Measurements from ENCODE around the gene EPB41L5. TPM values are rescaled to one million over a fixed set of nuclear protein-coding genes. Genes with fewer than 3 reads are reported as not detected.
A peak's percentile ranks its signal among the peaks of the same experiment; 100 is the strongest.

EPB41L5 gene
- total RNA-seq, 1 experiment from 2014 or later: 34.9 TPM

DNA sequence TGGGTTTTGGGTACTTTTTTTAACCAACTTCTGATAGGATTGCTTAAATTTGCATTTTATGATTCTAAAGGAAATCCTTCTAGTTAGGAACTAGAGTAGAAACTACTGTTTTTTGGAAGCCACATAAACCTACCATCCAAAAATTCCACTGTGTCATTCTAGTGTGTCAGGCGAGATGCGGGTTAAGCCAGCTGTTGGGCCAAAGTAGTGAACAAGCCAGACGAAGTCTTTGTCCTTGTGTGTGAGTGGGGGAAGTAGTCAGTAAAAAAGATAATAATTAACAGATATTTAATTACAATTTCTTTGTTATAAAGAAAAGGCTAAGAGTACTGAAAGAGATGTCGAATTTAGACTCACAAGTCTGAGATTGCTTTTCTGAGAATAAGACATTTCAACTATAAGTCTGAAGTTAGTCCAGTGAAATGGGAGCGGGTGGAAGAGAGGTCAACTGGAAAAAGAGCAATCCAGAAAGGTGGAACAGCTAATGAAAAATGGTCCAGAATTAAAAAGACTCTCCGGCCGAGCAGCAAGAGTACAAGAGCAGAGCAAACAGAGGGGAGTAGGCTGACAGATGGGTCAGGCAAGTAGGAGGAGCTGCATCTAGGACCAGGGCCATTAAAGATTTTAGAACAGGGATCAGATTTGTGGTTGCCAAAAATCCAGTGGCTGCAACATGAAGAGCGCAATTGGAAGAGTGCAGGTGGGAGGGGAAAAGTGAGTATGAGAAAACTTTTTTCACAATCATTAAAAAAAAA is 1.5 kb downstream of the EPB41L5 start:
- peaks cover 17% of the 10 kb centered on the region for H3K27me3 Mint-ChIP-seq (ENCODE audit: low read depth)
- TF ChIP-seq, protein P1, sequence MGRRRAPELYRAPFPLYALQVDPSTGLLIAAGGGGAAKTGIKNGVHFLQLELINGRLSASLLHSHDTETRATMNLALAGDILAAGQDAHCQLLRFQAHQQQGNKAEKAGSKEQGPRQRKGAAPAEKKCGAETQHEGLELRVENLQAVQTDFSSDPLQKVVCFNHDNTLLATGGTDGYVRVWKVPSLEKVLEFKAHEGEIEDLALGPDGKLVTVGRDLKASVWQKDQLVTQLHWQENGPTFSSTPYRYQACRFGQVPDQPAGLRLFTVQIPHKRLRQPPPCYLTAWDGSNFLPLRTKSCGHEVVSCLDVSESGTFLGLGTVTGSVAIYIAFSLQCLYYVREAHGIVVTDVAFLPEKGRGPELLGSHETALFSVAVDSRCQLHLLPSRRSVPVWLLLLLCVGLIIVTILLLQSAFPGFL (CRISPR knock-in tag; IDR thresholded peaks at IDR 0.05; ENCODE audit: borderline replicate concordance): no peak
- TF ChIP-seq FOXJ3 (CRISPR knock-in tag; IDR thresholded peaks at IDR 0.05; ENCODE audit: borderline replicate concordance): no peak
- no peak for TF ChIP-seq GABPB1 (CRISPR knock-in tag; IDR thresholded peaks at IDR 0.05)
- TF ChIP-seq E2F5 (CRISPR knock-in tag; IDR thresholded peaks at IDR 0.05): no peak
- TF ChIP-seq ZNF138 (CRISPR knock-in tag; conservative IDR thresholded peaks at IDR 0.05): no peak
- TF ChIP-seq PRRX2 (CRISPR knock-in tag; IDR thresholded peaks at IDR 0.05): no peak
- TF ChIP-seq ESRRA (CRISPR knock-in tag; IDR thresholded peaks at IDR 0.05; ENCODE audit: borderline replicate concordance): no peak
- TF ChIP-seq FOXK1 (CRISPR knock-in tag; IDR thresholded peaks at IDR 0.05): no peak
- TF ChIP-seq KAT7 (CRISPR knock-in tag; IDR thresholded peaks at IDR 0.05; ENCODE audit: borderline replicate concordance): no peak
- no peak for TF ChIP-seq CREM (CRISPR knock-in tag; IDR thresholded peaks at IDR 0.05)
- TF ChIP-seq ZNF281 (CRISPR knock-in tag; IDR thresholded peaks at IDR 0.05): no peak
- no peak for TF ChIP-seq ZNF671 (CRISPR knock-in tag; IDR thresholded peaks at IDR 0.05)
- no peak for TF ChIP-seq NR1H2 (CRISPR knock-in tag; IDR thresholded peaks at IDR 0.05)
- TF ChIP-seq, protein P2, sequence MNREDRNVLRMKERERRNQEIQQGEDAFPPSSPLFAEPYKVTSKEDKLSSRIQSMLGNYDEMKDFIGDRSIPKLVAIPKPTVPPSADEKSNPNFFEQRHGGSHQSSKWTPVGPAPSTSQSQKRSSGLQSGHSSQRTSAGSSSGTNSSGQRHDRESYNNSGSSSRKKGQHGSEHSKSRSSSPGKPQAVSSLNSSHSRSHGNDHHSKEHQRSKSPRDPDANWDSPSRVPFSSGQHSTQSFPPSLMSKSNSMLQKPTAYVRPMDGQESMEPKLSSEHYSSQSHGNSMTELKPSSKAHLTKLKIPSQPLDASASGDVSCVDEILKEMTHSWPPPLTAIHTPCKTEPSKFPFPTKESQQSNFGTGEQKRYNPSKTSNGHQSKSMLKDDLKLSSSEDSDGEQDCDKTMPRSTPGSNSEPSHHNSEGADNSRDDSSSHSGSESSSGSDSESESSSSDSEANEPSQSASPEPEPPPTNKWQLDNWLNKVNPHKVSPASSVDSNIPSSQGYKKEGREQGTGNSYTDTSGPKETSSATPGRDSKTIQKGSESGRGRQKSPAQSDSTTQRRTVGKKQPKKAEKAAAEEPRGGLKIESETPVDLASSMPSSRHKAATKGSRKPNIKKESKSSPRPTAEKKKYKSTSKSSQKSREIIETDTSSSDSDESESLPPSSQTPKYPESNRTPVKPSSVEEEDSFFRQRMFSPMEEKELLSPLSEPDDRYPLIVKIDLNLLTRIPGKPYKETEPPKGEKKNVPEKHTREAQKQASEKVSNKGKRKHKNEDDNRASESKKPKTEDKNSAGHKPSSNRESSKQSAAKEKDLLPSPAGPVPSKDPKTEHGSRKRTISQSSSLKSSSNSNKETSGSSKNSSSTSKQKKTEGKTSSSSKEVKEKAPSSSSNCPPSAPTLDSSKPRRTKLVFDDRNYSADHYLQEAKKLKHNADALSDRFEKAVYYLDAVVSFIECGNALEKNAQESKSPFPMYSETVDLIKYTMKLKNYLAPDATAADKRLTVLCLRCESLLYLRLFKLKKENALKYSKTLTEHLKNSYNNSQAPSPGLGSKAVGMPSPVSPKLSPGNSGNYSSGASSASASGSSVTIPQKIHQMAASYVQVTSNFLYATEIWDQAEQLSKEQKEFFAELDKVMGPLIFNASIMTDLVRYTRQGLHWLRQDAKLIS (CRISPR knock-in tag; IDR thresholded peaks at IDR 0.05; ENCODE audit: borderline replicate concordance): no peak
- no peak for TF ChIP-seq USF1 (CRISPR knock-in tag; IDR thresholded peaks at IDR 0.05)
- no peak for TF ChIP-seq CBFB (CRISPR knock-in tag; IDR thresholded peaks at IDR 0.05; ENCODE audit: low read depth)
- DNase-seq (ENCODE audit: low spot score) (no peak), ATAC-seq (no peak)
- H3K4me1 Mint-ChIP-seq: peaks cover 40% of the 10 kb centered on the region
- H3K4me3 Mint-ChIP-seq: peak overlapping the region; percentile 88
- POLR2A ChIA-PET: interaction anchor here (0.7 kb wide), 1 partner anchor 337 kb away, joined by 6 read pairs; no protein-coding TSS in a partner anchor
- H3K27ac Mint-ChIP-seq: peak overlapping the region; percentile 19; the same call in 1 of the 2 replicates
- CTCF ChIA-PET: interaction anchor here (0.6 to 1.5 kb wide), 2 partner anchors 161 to 191 kb away, joined by 3 to 4 read pairs; no protein-coding TSS in a partner anchor
- peaks cover 8% of the 10 kb centered on the region; the same call in 1 of the 2 replicates for H3K36me3 Mint-ChIP-seq
- H3K9me3 Mint-ChIP-seq: no peaks in the 10 kb centered on the region
